H1 (cell line): Measurements from ENCODE around the gene DGKH. TPM values are rescaled to one million over a fixed set of nuclear protein-coding genes. Genes with fewer than 3 reads are reported as not detected.

Experiments
- CTCF ChIA-PET: fragments of 300-600 bp; sonication (Branson Sonifier 250); formaldehyde crosslinking; loops from one replicate; lab custom pipeline; 2021; ENCODE audit not compliant: partially characterized antibody; lab: Charles Lee
- POLR2A ChIA-PET: fragments of 300-600 bp; sonication (Branson Sonifier 250); formaldehyde crosslinking; loops from one replicate; lab custom pipeline; 2021; ENCODE audit warnings: inconsistent platforms; ENCODE audit not compliant: partially characterized antibody; lab: Charles Lee
- DNase-seq, 2 experiments: peaks; one replicate each; pipeline versions ENCODE4 v3.0.0 to v3.0.0-alpha.2; 2010 to 2022; ENCODE audit warnings: low spot score in 2 of 2, low read depth in 1 of 2, mixed read lengths in 1 of 2
- FAIRE-seq: peaks from 2 replicates; lab custom pipeline; 2011; peaks lifted over from hg19 to GRCh38; lab: Jason Lieb, UNC
- H2AFZ ChIP-seq: 2 replicates; pipeline ENCODE4 v1.8.1; 2012; ENCODE audit warnings: low read length, inconsistent platforms
- H2AK5ac ChIP-seq: 2 replicates; pipeline ENCODE4 v1.6.1; 2013; ENCODE audit warnings: low read depth, low read length
- H2BK120ac ChIP-seq: replicated peaks from 2 replicates; pipeline ENCODE3; 2013; ENCODE audit warnings: low read depth, low read length, inconsistent platforms
- H2BK12ac ChIP-seq: 2 replicates; pipeline ENCODE4 v1.6.1; 2013; ENCODE audit warnings: low read depth, low read length
- H2BK15ac ChIP-seq: 2 replicates; pipeline ENCODE4 v1.6.1; 2013; ENCODE audit warnings: low read length
- H2BK20ac ChIP-seq: 2 replicates; pipeline ENCODE4 v1.6.1; 2013; ENCODE audit warnings: low read length
- H2BK5ac ChIP-seq: 2 replicates; pipeline ENCODE4 v1.6.1; 2013; ENCODE audit warnings: low read depth, low read length
- H3K14ac ChIP-seq: 2 replicates; pipeline ENCODE4 v1.6.1; 2013; ENCODE audit warnings: inconsistent platforms; ENCODE audit not compliant: insufficient read length
- H3K18ac ChIP-seq: 2 replicates; pipeline ENCODE4 v1.6.1; 2013; ENCODE audit warnings: low read length; ENCODE audit errors: extremely low read depth
- H3K23ac ChIP-seq: 2 replicates; pipeline ENCODE4 v1.6.1; 2013; ENCODE audit warnings: inconsistent platforms; ENCODE audit not compliant: insufficient read length
- H3K23me2 ChIP-seq: 2 replicates; pipeline ENCODE4 v1.6.1; 2013; ENCODE audit warnings: low read depth, low read length
- H3K27ac ChIP-seq: 2 replicates; pipeline ENCODE4 v1.6.1; 2011; ENCODE audit warnings: low read depth, low read length, inconsistent platforms
- H3K27me3 ChIP-seq, 4 experiments: replicated peaks in 1 of 4; 1 replicate in 1 of 4; 2 replicates in 3 of 4; pipeline versions ENCODE4 v1.6.1 to v1.8.1; 2011 to 2013; ENCODE audit warnings: low read length in 3 of 4, mild to moderate bottlenecking in 3 of 4, inconsistent platforms in 2 of 4, mixed read lengths in 2 of 4, moderate library complexity in 1 of 4; ENCODE audit not compliant: control insufficient read depth in 3 of 4, insufficient read depth in 3 of 4; ENCODE audit errors: extremely low read depth in 1 of 4
- H3K36me3 ChIP-seq, 4 experiments: 2 replicates each; pipeline versions ENCODE4 v1.6.1 to v1.8.1; 2011 to 2013; ENCODE audit warnings: mild to moderate bottlenecking in 4 of 4, low read length in 3 of 4, moderate library complexity in 2 of 4, control low read depth in 1 of 4, inconsistent platforms in 1 of 4; ENCODE audit not compliant: insufficient read depth in 4 of 4, control insufficient read depth in 2 of 4
- H3K4ac ChIP-seq: replicated peaks from 2 replicates; pipeline ENCODE3; 2013; ENCODE audit warnings: low read length, low read depth, mixed read lengths, inconsistent platforms; ENCODE audit not compliant: insufficient read length
- H3K4me1 ChIP-seq, 4 experiments: replicated peaks in 1 of 4; 1 replicate in 1 of 4; 2 replicates in 3 of 4; pipeline versions ENCODE4 v1.6.1 to v1.8.1; 2011 to 2013; ENCODE audit warnings: low read length in 3 of 4, inconsistent platforms in 2 of 4, mixed read lengths in 1 of 4; ENCODE audit not compliant: insufficient read depth in 4 of 4, control insufficient read depth in 3 of 4
- H3K4me2 ChIP-seq, 2 experiments: 2 replicates each; pipeline versions ENCODE4 v1.6.1 to v1.8.1; 2011 to 2013; ENCODE audit warnings: low read depth in 2 of 2, low read length in 2 of 2, control low read depth in 1 of 2, inconsistent platforms in 1 of 2, mild to moderate bottlenecking in 1 of 2; ENCODE audit not compliant: insufficient read depth in 1 of 2
- H3K4me3 ChIP-seq, 4 experiments: fragments of 200-600, 300-600 bp in 1 of 4; sonication (generic), shearing (Covaris generic), sonication (Bioruptor Twin) in 1 of 4; 2 replicates each; pipeline versions ENCODE4 v1.5.1 to v1.8.1; 2011 to 2016; ENCODE audit warnings: low read length in 4 of 4, low read depth in 3 of 4, control low read depth in 2 of 4, inconsistent platforms in 2 of 4, mild to moderate bottlenecking in 2 of 4, mixed read lengths in 1 of 4, moderate library complexity in 1 of 4; ENCODE audit not compliant: insufficient read depth in 2 of 4; ENCODE audit errors: extremely low read depth in 1 of 4
- H3K56ac ChIP-seq: replicated peaks from 2 replicates; pipeline ENCODE3; 2013; ENCODE audit warnings: low read depth, mild to moderate bottlenecking, mixed read lengths, low read length, inconsistent platforms; ENCODE audit not compliant: insufficient read length
- H3K79me1 ChIP-seq: 2 replicates; pipeline ENCODE4 v1.6.1; 2013; ENCODE audit warnings: low read depth, low read length, control low read depth
- H3K79me2 ChIP-seq, 2 experiments: 2 replicates each; pipeline versions ENCODE4 v1.6.1 to v1.8.1; 2012 to 2013; ENCODE audit warnings: low read length in 2 of 2, mild to moderate bottlenecking in 2 of 2, inconsistent platforms in 1 of 2; ENCODE audit not compliant: insufficient read depth in 2 of 2, control insufficient read depth in 1 of 2
- H3K9ac ChIP-seq, 4 experiments: replicated peaks in 1 of 4; 1 replicate in 1 of 4; 2 replicates in 3 of 4; pipeline versions ENCODE4 v1.6.1 to v1.8.1; 2011 to 2013; ENCODE audit warnings: low read depth in 3 of 4, low read length in 3 of 4, control low read depth in 2 of 4, mild to moderate bottlenecking in 2 of 4, moderate library complexity in 2 of 4, inconsistent platforms in 1 of 4; ENCODE audit errors: extremely low read depth in 1 of 4
- H3K9me3 ChIP-seq, 2 experiments: 2 replicates each; pipeline versions ENCODE4 v1.6.1 to v1.8.1; 2012 to 2013; ENCODE audit warnings: mild to moderate bottlenecking in 2 of 2, moderate library complexity in 2 of 2, control low read depth in 1 of 2, inconsistent platforms in 1 of 2, low read depth in 1 of 2, low read length in 1 of 2, mixed read lengths in 1 of 2; ENCODE audit not compliant: insufficient read depth in 2 of 2
- H4K20me1 ChIP-seq, 2 experiments: replicated peaks in 1 of 2; 2 replicates each; pipeline versions ENCODE3 to v1.8.1; 2011 to 2013; ENCODE audit warnings: inconsistent platforms in 2 of 2, low read length in 2 of 2, mild to moderate bottlenecking in 1 of 2; ENCODE audit not compliant: insufficient read depth in 2 of 2, control insufficient read depth in 1 of 2
- H4K5ac ChIP-seq: 2 replicates; pipeline ENCODE4 v1.6.1; 2013; ENCODE audit warnings: low read length, low read depth, mixed read lengths, inconsistent platforms; ENCODE audit not compliant: insufficient read length
- H4K8ac ChIP-seq: 2 replicates; pipeline ENCODE4 v1.8.0; 2013; ENCODE audit warnings: mild to moderate bottlenecking, moderate library complexity, low read length, inconsistent platforms; ENCODE audit not compliant: insufficient read depth; ENCODE audit errors: extremely low read depth
- H4K91ac ChIP-seq: replicated peaks from 2 replicates; pipeline ENCODE3; 2013; ENCODE audit warnings: low read length, mixed read lengths, inconsistent platforms; ENCODE audit not compliant: insufficient read length
- ASH2L ChIP-seq: fragments of 200-600, 300-600 bp; sonication (generic); IDR thresholded peaks from one replicate; pipeline ENCODE4 v1.7.1; 2017; ENCODE audit warnings: low read length
- EP300 ChIP-seq, 2 experiments: IDR thresholded peaks; 1 replicate in 1 of 2; 2 replicates in 1 of 2; pipeline ENCODE4 v1.6.1; 2011 to 2012; ENCODE audit warnings: low read depth in 2 of 2, low read length in 2 of 2, mild to moderate bottlenecking in 2 of 2, borderline replicate concordance in 1 of 2, inconsistent platforms in 1 of 2, moderate library complexity in 1 of 2
- GTF2F1 ChIP-seq: IDR thresholded peaks from 2 replicates; pipeline ENCODE4 v1.6.1; 2012; ENCODE audit warnings: low read depth, low read length, improper control_type of control experiment, borderline replicate concordance
- NRF1 ChIP-seq: IDR thresholded peaks from 2 replicates; pipeline ENCODE4 v1.6.1; 2011; ENCODE audit warnings: mild to moderate bottlenecking, low read depth, low read length, improper control_type of control experiment
- RXRA ChIP-seq: IDR thresholded peaks from 2 replicates; pipeline ENCODE4 v1.6.1; 2011; ENCODE audit warnings: low read depth, mild to moderate bottlenecking, low read length, moderate library complexity; ENCODE audit not compliant: insufficient read depth
- SP4 ChIP-seq: IDR thresholded peaks from 2 replicates; pipeline ENCODE4 v1.6.1; 2012; ENCODE audit warnings: low read length, inconsistent platforms
- TAF1 ChIP-seq: IDR thresholded peaks from 2 replicates; pipeline ENCODE4 v1.6.1; 2011; ENCODE audit warnings: mild to moderate bottlenecking, low read depth, low read length
- TAF7 ChIP-seq: optimal IDR thresholded peaks from 2 replicates; pipeline ENCODE3; 2011; ENCODE audit warnings: low read depth, mild to moderate bottlenecking, inconsistent platforms, low read length, moderate library complexity, borderline replicate concordance
- WGBS, 2 experiments: shearing (Covaris generic) in 1 of 2; methylation state at CpG; one replicate each; pipeline versions ENCODE4 v1.1.6 to v1.1.7; 2013 to 2015; ENCODE audit warnings: low lambda C conversion rate in 2 of 2, mixed read lengths in 2 of 2, inconsistent platforms in 1 of 2, low coverage in 1 of 2, missing lambda C conversion rate in 1 of 2; ENCODE audit not compliant: insufficient replicate concordance in 2 of 2, insufficient coverage in 1 of 2, insufficient read length in 1 of 2; ENCODE audit errors: extremely low coverage in 1 of 2, missing lambda C conversion rate in 1 of 2; 5-methylcytosine and 5-hydroxymethylcytosine counted together
- polyA plus RNA-seq, 7 experiments: library from polyadenylated mRNA; depleted of rRNA in 3 of 7; stranded (reverse) in 5 of 7; unstranded in 2 of 7; fragments of >200 nt in 5 of 7; fragments of 200-250 nt in 2 of 7; gene quantifications; 1 replicate in 5 of 7; 2 replicates in 1 of 7; 4 replicates in 1 of 7; pipeline versions ENCODE4 v1.2.1 to v1.2.3, GENCODE V29; 2011 to 2013; ENCODE audit warnings: missing spikeins in 2 of 7, mixed read lengths in 2 of 7
- total RNA-seq: library from RNA; stranded (reverse); fragmentation: NEBNext Ultra II Directional; extraction: Animal tissue kit (Norgen Biotek cat#: 25700); gene quantifications from 2 replicates; pipeline ENCODE4 v1.2.1, GENCODE V29; 2021

The DGKH gene
- total and polyA plus RNA-seq, 2 of the 8 experiments (the other 6 are each of a cell fraction or from before 2014, with no cell fraction given), result 2.1 to 7.9 TPM

DNA sequence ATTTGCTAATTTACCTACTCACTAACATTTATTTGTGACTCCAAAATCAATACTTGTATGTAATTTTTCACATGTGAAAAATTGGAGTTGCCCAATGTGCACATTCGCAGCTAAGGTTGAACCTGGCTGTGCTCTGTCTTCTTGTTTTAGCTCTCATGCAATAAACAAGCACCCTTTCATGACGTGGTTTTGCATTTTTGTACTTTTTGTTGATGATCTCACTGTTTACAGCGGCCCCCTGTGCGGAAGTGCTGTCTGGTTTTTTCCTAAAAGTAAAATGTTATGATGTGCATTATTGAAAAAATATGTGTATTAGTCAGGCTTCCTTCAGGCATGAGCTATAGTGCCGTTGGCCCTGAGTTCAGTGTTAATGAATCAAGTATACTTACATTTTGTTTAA, 18.1 kb downstream of the DGKH start:
- H4K91ac ChIP-seq, result no peak overlapping the region
- ChIA-PET POLR2A (no interaction called here), CTCF (no interaction called here)
- no peak overlapping the region for H3K4ac ChIP-seq
- H3K9me3 ChIP-seq, result no peaks in the 10 kb centered on the region
- no peak overlapping the region for H2BK20ac ChIP-seq
- H2BK5ac ChIP-seq, result no peak overlapping the region
- H3K9ac ChIP-seq, result no peak overlapping the region
- no peak overlapping the region for H2AK5ac ChIP-seq
- no peak overlapping the region for H2BK12ac ChIP-seq
- no peaks in the 10 kb centered on the region for H3K79me2 ChIP-seq
- no peaks in the 10 kb centered on the region for H4K20me1 ChIP-seq
- no peak for FAIRE-seq
- H3K23me2 ChIP-seq, result no peaks in the 10 kb centered on the region; the same call in 1 of the 2 replicates
- no peak overlapping the region for H2AFZ ChIP-seq
- no peak overlapping the region for H2BK120ac ChIP-seq
- no peak overlapping the region for H3K18ac ChIP-seq
- H3K23ac ChIP-seq, result no peak overlapping the region
- H4K8ac ChIP-seq, result no peak overlapping the region
- H3K27ac ChIP-seq, result no peak overlapping the region
- no peaks in the 10 kb centered on the region for H3K27me3 ChIP-seq
- no peak overlapping the region for H2BK15ac ChIP-seq
- H3K56ac ChIP-seq, result no peak overlapping the region
- WGBS, 2 experiments, result 73% methylated on average over 5 of the region's 5 CpGs; no CpG with 5 or more reads in 1 of the 2 experiments
- H3K4me2 ChIP-seq, result no peak overlapping the region
- H3K4me1 ChIP-seq, result no peaks in the 10 kb centered on the region
- H4K5ac ChIP-seq, result no peak overlapping the region
- DNase-seq, result no peak
- no peak overlapping the region for H3K14ac ChIP-seq
- no peak overlapping the region for H3K4me3 ChIP-seq
- peaks cover 0 to 3% (median under 1%) of the 10 kb centered on the region in 4 experiments; a peak in 1 of 8 replicates for H3K36me3 ChIP-seq
- H3K79me1 ChIP-seq, result no peaks in the 10 kb centered on the region; the same call in 1 of the 2 replicates
- TF ChIP-seq ASH2L (no peak), GTF2F1 (no peak), TAF1 (no peak), SP4 (no peak), EP300 (IDR thresholded peaks at IDR 0.05; ENCODE audit: borderline replicate concordance in 1 of 2, low read depth in 2 of 2, low read length in 2 of 2) (no peak), NRF1 (no peak), RXRA (no peak), TAF7 (no peak)
